GM19467 (cell line): ENCODE measurements around the gene HIC1.

Experiments
- ATAC-seq: cut with Tn5 transposase; IDR thresholded peaks from one replicate; pipeline ENCODE4 v1.9.1; 2021; ENCODE audit warnings: mild to moderate bottlenecking, moderate library complexity; ENCODE audit not compliant: unreplicated experiment

The HIC1 gene

GRCh38 chr17:2044263-2044894, 10.5 kb upstream of the HIC1 start:
- no peak for ATAC-seq

DNA sequence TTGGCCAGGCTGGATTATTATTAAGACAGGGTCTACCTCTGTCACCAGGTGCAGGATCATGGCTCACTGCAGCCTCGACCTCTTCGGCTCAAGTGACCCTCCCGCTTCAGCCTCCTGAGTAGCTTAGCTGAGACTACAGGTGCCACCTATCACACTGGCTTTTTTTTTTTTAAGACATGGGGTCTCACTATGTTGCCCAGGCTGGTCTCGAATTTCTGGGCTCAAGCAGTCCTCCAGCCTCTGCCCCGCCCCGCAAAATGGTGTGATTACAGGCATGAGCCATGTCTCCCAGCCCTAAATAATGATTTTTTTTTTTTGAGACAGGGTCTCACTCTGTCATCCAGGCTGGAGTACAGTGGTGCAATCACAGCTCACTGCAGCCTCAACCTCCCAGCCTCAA, 7.3 kb upstream of the HIC1 start:
- ATAC-seq = no peak

DNA sequence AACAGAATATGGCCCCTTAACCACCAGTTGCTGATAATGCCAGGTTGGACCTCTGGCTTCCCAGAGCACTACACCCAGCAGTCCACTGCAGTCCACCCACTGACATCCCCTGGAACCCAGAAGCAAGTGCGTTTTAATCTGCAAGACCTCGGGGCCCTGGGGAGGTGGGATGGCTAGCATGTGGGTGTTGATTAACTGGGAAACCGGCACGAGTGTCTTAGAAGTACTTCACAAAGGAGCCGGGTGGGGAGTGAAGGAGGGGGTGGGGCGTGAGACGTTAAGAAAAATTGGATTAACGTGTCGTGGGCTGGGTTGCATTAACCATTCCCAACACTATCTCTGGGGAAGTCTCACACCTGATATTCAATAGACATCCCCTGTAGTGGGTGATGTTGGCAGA, 6.1 kb upstream of the HIC1 start:
- no peak for ATAC-seq

DNA sequence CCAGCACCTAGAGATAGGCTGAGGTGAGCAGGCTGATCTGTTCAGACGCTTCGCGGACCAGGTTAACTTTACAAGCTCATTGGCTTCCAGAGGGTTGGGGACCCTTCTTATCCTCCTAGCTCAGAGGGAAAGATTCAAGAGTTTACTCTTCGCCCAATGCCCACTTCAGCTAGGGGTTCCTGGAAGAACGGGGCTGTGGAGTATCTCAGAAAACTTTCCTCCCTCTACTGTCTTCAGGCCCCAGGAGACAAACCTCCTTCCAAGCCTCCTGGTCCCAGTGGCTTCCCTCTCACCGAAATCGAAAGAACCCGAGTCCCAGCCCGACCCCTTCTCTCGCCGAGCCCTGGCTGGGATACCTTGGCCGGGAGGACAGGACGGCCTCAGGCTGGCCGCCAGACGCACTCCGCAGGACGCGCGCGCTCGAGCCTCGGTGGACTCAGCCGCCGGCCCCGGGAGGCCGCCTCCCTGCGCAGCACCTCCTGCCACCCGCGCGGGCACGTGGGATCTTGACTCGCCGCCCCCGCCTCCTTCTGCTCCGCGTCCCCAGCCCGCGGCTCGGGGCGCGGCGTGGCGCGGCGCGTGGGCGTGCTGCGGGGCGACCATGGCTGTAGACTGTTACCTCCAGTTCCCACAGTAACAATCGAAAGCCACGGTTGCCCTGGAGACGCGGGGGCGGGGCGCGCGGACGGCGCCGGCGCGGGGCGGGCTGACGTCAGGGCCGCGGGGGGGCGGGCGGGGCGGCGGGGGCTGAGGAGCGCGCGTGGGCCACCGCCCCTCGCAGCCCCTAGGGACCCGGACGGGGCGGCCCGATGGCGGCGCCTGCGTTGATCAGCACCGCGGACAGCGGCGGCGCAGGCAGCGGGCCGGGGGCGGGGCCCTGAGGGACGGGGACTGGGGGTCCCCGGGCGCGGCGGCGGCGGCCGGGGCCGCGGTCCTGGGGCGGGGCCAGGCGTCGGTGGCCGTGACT, 5.3 kb upstream of the HIC1 start:
- ATAC-seq = peak; percentile 45

DNA sequence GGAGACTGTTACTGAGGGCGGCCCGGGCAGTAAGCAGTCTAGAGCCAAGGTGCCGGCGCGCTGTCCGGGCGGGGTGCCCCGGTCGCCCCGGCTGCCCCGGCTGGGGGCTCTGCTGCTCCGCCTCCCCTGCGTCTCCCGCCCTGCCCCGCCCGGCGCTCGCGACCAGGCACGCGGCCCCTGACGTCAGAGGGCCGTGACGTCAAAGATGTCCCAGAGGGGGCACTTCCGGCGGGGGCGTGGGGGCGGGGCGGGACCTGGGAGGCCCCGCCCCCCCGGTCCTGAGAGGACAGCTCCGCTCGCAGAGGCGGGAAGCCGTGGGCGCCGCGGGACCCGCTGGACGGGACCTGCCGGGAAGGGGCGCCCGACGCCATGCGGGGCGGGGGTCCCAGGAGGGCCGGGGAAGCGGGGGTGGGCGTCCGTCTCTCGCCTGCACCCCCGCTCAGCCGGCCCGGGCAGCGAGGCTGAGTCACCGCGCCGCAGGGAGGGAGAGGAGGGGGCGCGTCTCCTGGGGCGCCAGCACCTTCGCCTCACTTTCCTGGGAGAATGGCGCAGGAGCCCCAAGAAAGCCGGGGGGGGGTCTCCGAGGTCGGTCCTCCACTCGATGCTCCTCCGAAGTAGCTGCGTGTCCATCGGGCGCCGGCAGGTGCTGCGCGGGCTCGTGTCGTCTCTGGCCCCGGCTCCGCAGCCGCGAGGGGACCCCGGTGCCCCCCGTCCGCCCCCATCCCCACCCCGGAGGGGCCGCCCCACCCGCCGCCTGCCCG, 4.4 kb upstream of the HIC1 start:
- ATAC-seq = no peak

DNA sequence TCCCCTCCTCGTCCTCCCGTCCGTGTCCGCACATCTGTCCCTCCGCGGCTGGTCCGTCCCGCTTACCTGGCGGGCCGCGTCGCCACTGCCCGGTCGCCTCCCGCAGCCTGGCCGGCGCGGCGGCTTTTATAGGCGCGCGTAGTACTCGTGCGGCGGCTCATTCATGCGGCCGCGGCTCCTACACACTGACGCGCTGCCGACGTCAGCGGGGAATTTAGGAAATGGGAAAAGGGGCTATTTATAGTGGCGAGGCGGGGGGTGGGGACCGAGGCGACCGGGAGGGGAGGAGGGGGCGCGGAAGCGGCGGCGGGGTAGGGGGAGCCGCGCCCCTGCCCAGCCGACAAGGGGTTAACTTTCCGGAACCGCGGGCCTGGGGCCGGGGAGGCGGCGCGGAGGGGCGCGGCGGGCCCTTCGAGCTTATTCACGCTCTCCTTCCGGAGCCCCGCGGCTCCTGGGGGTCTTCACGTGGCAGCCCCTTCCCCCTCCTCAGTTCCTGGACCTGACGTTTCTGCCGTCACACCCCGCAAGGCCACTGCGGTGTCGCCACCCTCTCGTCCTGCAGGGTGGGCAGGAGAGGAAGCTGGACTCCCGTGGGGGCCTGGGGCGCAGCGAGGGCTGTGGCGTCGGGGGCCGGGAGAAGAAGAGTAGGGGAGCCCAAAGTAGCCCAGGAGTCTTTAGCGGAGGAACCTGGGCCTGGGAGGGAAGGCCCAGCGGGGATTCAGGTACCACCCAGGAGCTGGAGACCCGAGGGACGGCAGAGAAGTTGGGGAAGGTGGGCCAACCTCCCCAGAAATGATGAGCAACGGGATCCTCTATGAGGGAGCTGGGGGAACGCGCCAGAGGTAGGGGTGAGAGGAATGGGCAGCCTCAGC, 3.6 kb upstream of the HIC1 start:
- ATAC-seq = no peak

GRCh38 chr17:2051933-2052559, 2.9 kb upstream of the HIC1 start:
- no peak for ATAC-seq

- ATAC-seq = no peak
These were observed 1.3 kb upstream of the HIC1 start for GRCh38 chr17:2053380-2054261.

DNA sequence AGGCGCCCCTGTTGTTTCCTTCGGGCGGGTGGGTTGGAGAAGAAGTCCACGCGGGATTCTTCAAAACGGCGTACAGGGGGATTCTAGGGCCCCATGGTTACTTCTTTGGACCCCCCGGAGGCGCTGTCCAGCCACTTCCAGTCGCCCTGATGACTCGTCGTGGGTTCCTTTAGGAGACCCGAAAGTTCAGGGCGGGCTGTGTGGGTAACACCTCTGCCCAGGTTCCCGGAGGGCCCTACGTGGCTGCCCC, 716 bp upstream of the HIC1 start:
- ATAC-seq = no peak

DNA sequence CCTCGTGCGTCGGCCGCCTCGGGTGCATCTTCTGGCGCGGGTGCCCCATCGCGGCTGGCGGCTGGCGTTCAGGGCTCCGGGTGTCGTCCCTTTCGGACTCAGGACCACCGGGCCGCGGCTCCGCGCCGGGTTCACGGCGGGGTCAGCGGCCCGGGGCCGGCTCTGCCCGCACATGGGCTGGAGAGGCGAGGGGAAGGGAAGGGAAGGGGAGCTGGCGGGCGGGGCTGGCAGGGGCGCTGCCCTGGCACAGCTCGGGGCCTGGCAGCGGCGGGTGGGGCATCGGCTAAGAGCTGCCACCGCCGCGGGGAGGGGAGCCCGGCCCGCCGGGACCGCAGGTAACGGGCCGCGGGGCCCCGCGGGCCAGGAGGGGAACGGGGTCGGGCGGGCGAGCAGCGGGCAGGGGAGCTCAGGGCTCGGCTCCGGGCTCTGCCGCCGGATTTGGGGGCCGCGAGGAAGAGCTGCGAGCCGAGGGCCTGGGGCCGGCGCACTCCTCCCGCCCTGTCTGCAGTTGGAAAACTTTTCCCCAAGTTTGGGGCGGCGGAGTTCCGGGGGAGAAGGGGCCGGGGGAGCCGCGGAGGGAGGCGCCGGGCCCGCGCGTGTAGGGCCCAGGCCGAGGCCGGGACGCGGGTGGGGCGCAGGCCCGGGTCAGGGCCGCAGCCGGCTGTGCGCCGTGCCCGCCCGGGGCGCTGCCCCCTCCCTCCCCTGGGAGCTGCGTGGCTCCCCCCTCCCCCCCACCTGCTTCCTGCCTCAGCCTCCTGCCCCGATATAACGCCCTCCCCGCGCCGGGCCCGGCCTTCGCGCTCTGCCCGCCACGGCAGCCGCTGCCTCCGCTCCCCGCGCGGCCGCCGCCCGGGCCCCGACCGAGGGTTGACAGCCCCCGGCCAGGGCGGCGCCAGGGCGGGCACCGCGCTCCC, 646 bp downstream of the HIC1 start:
- ATAC-seq = no peak

GRCh38 chr17:2056206-2057174, 1.6 kb downstream of the HIC1 start:
- no peak for ATAC-seq

GRCh38 chr17:2057175-2057759, 2.4 kb downstream of the HIC1 start:
- no peak for ATAC-seq

GRCh38 chr17:2057760-2058585, 3.1 kb downstream of the HIC1 start:
- ATAC-seq = no peak

GRCh38 chr17:2058586-2059546, 4.0 kb downstream of the HIC1 start:
- ATAC-seq = no peak
